H9 (cell line): ENCODE measurements around the gene NPAS2. TPM values are rescaled to one million over a fixed set of nuclear protein-coding genes. Genes with fewer than 3 reads are reported as not detected.

Source experiments
- DNase-seq: peaks from one replicate; pipeline ENCODE4 v3.0.0-alpha.2; 2017
- H2AFZ ChIP-seq: one replicate; pipeline ENCODE4 v1.6.1; 2013; ENCODE audit warnings: mild to moderate bottlenecking, low read length, control low read depth, moderate library complexity
- H2AK5ac ChIP-seq: 2 replicates; pipeline ENCODE4 v1.6.1; 2013; ENCODE audit warnings: low read length, control low read depth, mixed read lengths; ENCODE audit not compliant: insufficient read length
- H2BK120ac ChIP-seq: one replicate; pipeline ENCODE4 v1.6.1; 2013; ENCODE audit warnings: low read depth, mild to moderate bottlenecking, low read length, control low read depth, inconsistent platforms; ENCODE audit not compliant: poor library complexity, severe bottlenecking
- H2BK12ac ChIP-seq: 2 replicates; pipeline ENCODE4 v1.6.1; 2013; ENCODE audit warnings: low read length, control low read depth, mixed read lengths, low read depth; ENCODE audit not compliant: insufficient read length
- H2BK15ac ChIP-seq: 2 replicates; pipeline ENCODE4 v1.6.1; 2013; ENCODE audit warnings: low read depth, low read length, control low read depth
- H2BK20ac ChIP-seq: one replicate; pipeline ENCODE4 v1.6.1; 2013; ENCODE audit warnings: low read depth, mild to moderate bottlenecking, low read length, control low read depth, inconsistent platforms; ENCODE audit not compliant: poor library complexity, severe bottlenecking
- H2BK5ac ChIP-seq: 2 replicates; pipeline ENCODE4 v1.6.1; 2013; ENCODE audit warnings: low read length, control low read depth, mixed read lengths; ENCODE audit not compliant: insufficient read length
- H3K14ac ChIP-seq: 2 replicates; pipeline ENCODE4 v1.6.1; 2013; ENCODE audit warnings: low read length, control low read depth; ENCODE audit not compliant: insufficient read depth
- H3K18ac ChIP-seq: 2 replicates; pipeline ENCODE4 v1.6.1; 2013; ENCODE audit warnings: low read depth, mild to moderate bottlenecking, mixed read lengths, low read length, control low read depth; ENCODE audit not compliant: insufficient read length
- H3K23ac ChIP-seq: 2 replicates; pipeline ENCODE4 v1.6.1; 2013; ENCODE audit warnings: low read length, control low read depth, mixed read lengths, low read depth; ENCODE audit not compliant: insufficient read length
- H3K23me2 ChIP-seq: 2 replicates; pipeline ENCODE4 v1.6.1; 2013; ENCODE audit warnings: low read depth, mild to moderate bottlenecking, mixed read lengths, low read length, control low read depth; ENCODE audit not compliant: insufficient read length, poor library complexity, severe bottlenecking
- H3K27ac ChIP-seq: 2 replicates; pipeline ENCODE4 v1.5.1; 2013; ENCODE audit warnings: low read length, control low read depth, mixed read lengths, low read depth; ENCODE audit not compliant: insufficient read length
- H3K27me3 ChIP-seq: 2 replicates; pipeline ENCODE4 v1.6.1; 2013; ENCODE audit warnings: low read length, control low read depth, inconsistent platforms; ENCODE audit not compliant: insufficient read depth
- H3K4ac ChIP-seq: 2 replicates; pipeline ENCODE4 v1.6.1; 2013; ENCODE audit warnings: low read depth, mild to moderate bottlenecking, control low read depth, inconsistent platforms, low read length, moderate library complexity
- H3K4me1 ChIP-seq: 2 replicates; pipeline ENCODE4 v1.6.1; 2013; ENCODE audit warnings: low read length, control low read depth, inconsistent platforms; ENCODE audit not compliant: insufficient read depth
- H3K4me2 ChIP-seq: 2 replicates; pipeline ENCODE4 v1.6.1; 2013; ENCODE audit warnings: low read length, control low read depth, mixed read lengths; ENCODE audit not compliant: insufficient read length, insufficient read depth
- H3K56ac ChIP-seq: 2 replicates; pipeline ENCODE4 v1.6.1; 2013; ENCODE audit warnings: low read depth, mild to moderate bottlenecking, mixed read lengths, low read length, control low read depth; ENCODE audit not compliant: insufficient read length
- H3K79me1 ChIP-seq: 2 replicates; pipeline ENCODE4 v1.6.1; 2013; ENCODE audit warnings: low read depth, mild to moderate bottlenecking, moderate library complexity, low read length, control low read depth, inconsistent platforms; ENCODE audit not compliant: insufficient read depth, poor library complexity, severe bottlenecking
- H3K79me2 ChIP-seq: 2 replicates; pipeline ENCODE4 v1.6.1; 2013; ENCODE audit warnings: low read length, control low read depth, inconsistent platforms; ENCODE audit not compliant: insufficient read depth
- H3K9ac ChIP-seq: 2 replicates; pipeline ENCODE4 v1.6.1; 2013; ENCODE audit warnings: low read length, control low read depth, mixed read lengths; ENCODE audit not compliant: insufficient read length; ENCODE audit errors: extremely low read depth
- H3K9me3 ChIP-seq: one replicate; pipeline ENCODE4 v1.6.1; 2013; ENCODE audit warnings: low read depth, low read length, inconsistent platforms; ENCODE audit not compliant: control insufficient read depth
- H3T11ph ChIP-seq: one replicate; pipeline ENCODE4 v1.6.1; 2013; ENCODE audit warnings: mild to moderate bottlenecking, low read length, control low read depth, inconsistent platforms
- H4K20me1 ChIP-seq: one replicate; pipeline ENCODE4 v1.6.1; 2013; ENCODE audit not compliant: control insufficient read depth, insufficient read length, insufficient read depth
- H4K5ac ChIP-seq: 2 replicates; pipeline ENCODE4 v1.6.1; 2013; ENCODE audit warnings: low read depth, mild to moderate bottlenecking, mixed read lengths, low read length, control low read depth; ENCODE audit not compliant: insufficient read length
- H4K8ac ChIP-seq: replicated peaks from 2 replicates; pipeline ENCODE4 v1.6.1; 2013; ENCODE audit warnings: low read length, control low read depth, mixed read lengths, low read depth; ENCODE audit not compliant: insufficient read length
- H4K91ac ChIP-seq: 2 replicates; pipeline ENCODE4 v1.6.1; 2013; ENCODE audit warnings: low read depth, mild to moderate bottlenecking, moderate library complexity, mixed read lengths, low read length, control low read depth; ENCODE audit not compliant: insufficient read length
- H3K27ac Mint-ChIP-seq, 3 experiments: 2 replicates in 2 of 3; 3 replicates in 1 of 3; pipeline ENCODE4 v1.8.0; 2020 to 2021; ENCODE audit warnings: mixed read lengths in 3 of 3, mild to moderate bottlenecking in 1 of 3, moderate library complexity in 1 of 3
- H3K27me3 Mint-ChIP-seq: 2 replicates; pipeline ENCODE4 v1.8.0; 2021; ENCODE audit warnings: low read depth, mild to moderate bottlenecking, moderate library complexity, mixed read lengths
- H3K36me3 Mint-ChIP-seq, 3 experiments: 2 replicates in 2 of 3; 3 replicates in 1 of 3; pipeline ENCODE4 v1.8.0; 2020 to 2021; ENCODE audit warnings: low read depth in 3 of 3, mixed read lengths in 3 of 3; ENCODE audit not compliant: insufficient read depth in 1 of 3
- H3K4me1 Mint-ChIP-seq, 2 experiments: 2 replicates each; pipeline ENCODE4 v1.8.0; 2020; ENCODE audit warnings: mixed read lengths in 2 of 2
- H3K4me3 Mint-ChIP-seq, 2 experiments: 2 replicates in 1 of 2; 3 replicates in 1 of 2; pipeline ENCODE4 v1.8.0; 2020 to 2021; ENCODE audit warnings: mild to moderate bottlenecking in 2 of 2, mixed read lengths in 2 of 2, moderate library complexity in 1 of 2
- H3K9me3 Mint-ChIP-seq, 2 experiments: 2 replicates in 1 of 2; 3 replicates in 1 of 2; pipeline ENCODE4 v1.8.0; 2020; ENCODE audit warnings: mild to moderate bottlenecking in 2 of 2, mixed read lengths in 2 of 2, moderate library complexity in 1 of 2
- CTCF ChIP-seq: fragments of 200-600 bp; sonication (generic); conservative IDR thresholded peaks from 3 replicates; pipeline ENCODE4 v1.8.0; 2021; ENCODE audit warnings: antibody characterized with exemption, mild to moderate bottlenecking
- WGBS: extraction: QIAGEN DNeasy Blood & Tissue Kit; methylation state at CpG from one replicate; pipeline ENCODE4 v1.1.7; 2013; ENCODE audit warnings: missing lambda C conversion rate, low lambda C conversion rate, mixed read lengths; ENCODE audit not compliant: insufficient read length; ENCODE audit errors: extremely low coverage; 5-methylcytosine and 5-hydroxymethylcytosine counted together
- total RNA-seq: library from RNA; stranded (reverse); gene quantifications from 2 replicates; pipeline ENCODE4 v1.2.1, GENCODE V29; 2021

The NPAS2 gene
- total RNA-seq, 1 experiment from 2014 or later, result 1.3 TPM

- no CpG with 5 or more reads among the region's 4 CpGs for WGBS
- H2BK20ac ChIP-seq, result no peak overlapping the region
- no peak overlapping the region for H3K27ac Mint-ChIP-seq
These were observed 41.4 kb downstream of the NPAS2 start for GRCh38 chr2:100861340-100861739.

More at GRCh38 chr2:100861340-100861739, 41.4 kb downstream of the NPAS2 start:
- Mint-ChIP-seq H3K4me1 (peaks cover 2 to 8% of the 10 kb centered on the region in 2 experiments; a peak in 1 of 4 replicates), H3K36me3 (no peaks in the 10 kb centered on the region), H3K9me3 (no peaks in the 10 kb centered on the region), H3K27me3 (peaks cover 4% of the 10 kb centered on the region), H3K4me3 (no peak overlapping the region)
- TF ChIP-seq CTCF, result no peak
- Histone ChIP-seq H2AFZ (no peak overlapping the region), H2BK5ac (no peak overlapping the region), H4K5ac (no peak overlapping the region), H3T11ph (no peak overlapping the region), H3K4me1 (no peaks in the 10 kb centered on the region), H3K56ac (no peak overlapping the region), H2AK5ac (no peak overlapping the region), H2BK12ac (no peak overlapping the region), H3K4ac (no peak overlapping the region), H3K18ac (no peak overlapping the region), H2BK15ac (no peak overlapping the region), H3K27me3 (no peaks in the 10 kb centered on the region), H3K9ac (no peak overlapping the region), H3K14ac (no peak overlapping the region), H3K79me2 (no peaks in the 10 kb centered on the region), H4K8ac (no peak overlapping the region), H2BK120ac (no peak overlapping the region), H3K79me1 (no peaks in the 10 kb centered on the region), H4K20me1 (no peaks in the 10 kb centered on the region), H3K23me2 (no peaks in the 10 kb centered on the region), H3K27ac (no peak overlapping the region), H3K4me2 (no peak overlapping the region), H4K91ac (no peak overlapping the region), H3K23ac (no peak overlapping the region), H3K9me3 (no peaks in the 10 kb centered on the region)
- DNase-seq, result no peak
